GM20431 (cell line): ENCODE measurements around the gene PAX8.

Source experiments
- in situ Hi-C: fragments of 300-500 bp; cut with MseI, MboI; formaldehyde crosslinking; loops from one replicate; pipeline ENCODE4 v1.15.0; 2020; ENCODE audit warnings: low sequenced_read_pairs; ENCODE audit not compliant: unreplicated experiment

Gene PAX8

GRCh38 chr2:113211226-113212105, 67.3 kb downstream of the PAX8 start:
- in situ Hi-C loops: no loop called here

- in situ Hi-C loops: no loop called here
These were observed 69.0 kb downstream of the PAX8 start for GRCh38 chr2:113209646-113210171.

GRCh38 chr2:113209011-113209645, 69.6 kb downstream of the PAX8 start:
- in situ Hi-C loops: no loop called here

GRCh38 chr2:113208396-113208795, 70.3 kb downstream of the PAX8 start:
- in situ Hi-C loops: no loop called here

- in situ Hi-C loops: no loop called here
These were observed 71.7 kb downstream of the PAX8 start for GRCh38 chr2:113207021-113207420.

GRCh38 chr2:113206251-113206650, 72.5 kb downstream of the PAX8 start:
- in situ Hi-C loops: no loop called here

- in situ Hi-C loops: no loop called here
These were observed 74.7 kb downstream of the PAX8 start for GRCh38 chr2:113203901-113204519.

- in situ Hi-C loops: no loop called here
These were observed 75.5 kb downstream of the PAX8 start for GRCh38 chr2:113203217-113203530.

GRCh38 chr2:113202305-113203216, 76.2 kb downstream of the PAX8 start:
- in situ Hi-C loops: no loop called here

GRCh38 chr2:113201496-113202304, 77.0 kb downstream of the PAX8 start:
- in situ Hi-C loops: no loop called here

GRCh38 chr2:113200736-113201490, 77.8 kb downstream of the PAX8 start:
- in situ Hi-C loops: no loop called here

- in situ Hi-C loops: no loop called here
These were observed 78.5 kb downstream of the PAX8 start for GRCh38 chr2:113200236-113200635.

- in situ Hi-C loops: no loop called here
These were observed 79.7 kb downstream of the PAX8 start for GRCh38 chr2:113198790-113199612.

- in situ Hi-C loops: no loop called here
These were observed 80.5 kb downstream of the PAX8 start for GRCh38 chr2:113198048-113198789.

- in situ Hi-C loops: no loop called here
These were observed 81.2 kb downstream of the PAX8 start for GRCh38 chr2:113197347-113198047.

GRCh38 chr2:113196839-113197238, 81.9 kb downstream of the PAX8 start:
- in situ Hi-C loops: no loop called here
